ENCODE measurements around the gene GAS2L1.

Gene GAS2L1

DNA sequence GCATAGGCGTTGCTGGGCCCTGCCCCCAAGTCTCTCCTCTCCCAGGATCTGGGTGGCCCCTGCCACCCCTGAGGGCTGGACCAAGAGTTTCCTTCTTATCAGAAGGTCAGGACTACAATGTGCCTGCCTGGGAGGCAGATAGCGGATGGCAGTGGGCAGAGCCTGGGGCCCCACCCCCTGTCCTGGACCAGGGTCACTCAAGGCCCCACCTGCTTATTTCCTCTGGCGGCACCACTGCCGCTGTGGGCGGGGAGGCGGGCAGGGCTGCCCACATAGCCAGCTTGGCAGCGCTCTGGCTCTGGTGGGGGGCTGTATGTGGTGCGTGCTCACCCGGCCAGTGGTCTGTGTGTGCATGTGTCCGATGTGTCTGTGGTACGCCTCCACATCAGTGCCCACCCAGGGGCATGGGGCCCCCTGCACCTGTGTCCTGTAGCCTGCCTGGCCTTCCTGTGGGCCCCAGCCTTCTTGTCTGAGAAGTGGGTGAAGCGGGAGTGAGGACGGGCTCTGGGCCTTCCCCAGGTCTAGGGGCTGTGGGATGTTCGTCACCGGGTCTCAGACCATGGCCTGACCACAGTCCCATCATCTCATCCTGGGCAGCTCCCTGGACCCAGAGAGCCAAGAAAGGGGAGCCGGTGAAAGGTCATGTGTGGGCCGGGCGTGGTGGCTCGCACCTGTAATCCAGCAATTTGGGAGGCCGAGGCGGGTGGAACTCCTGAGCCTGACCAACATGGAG, 3.0 kb downstream of the GAS2L1 start:
- no peak for DNase-seq (ENCODE audit: low read depth)

DNA sequence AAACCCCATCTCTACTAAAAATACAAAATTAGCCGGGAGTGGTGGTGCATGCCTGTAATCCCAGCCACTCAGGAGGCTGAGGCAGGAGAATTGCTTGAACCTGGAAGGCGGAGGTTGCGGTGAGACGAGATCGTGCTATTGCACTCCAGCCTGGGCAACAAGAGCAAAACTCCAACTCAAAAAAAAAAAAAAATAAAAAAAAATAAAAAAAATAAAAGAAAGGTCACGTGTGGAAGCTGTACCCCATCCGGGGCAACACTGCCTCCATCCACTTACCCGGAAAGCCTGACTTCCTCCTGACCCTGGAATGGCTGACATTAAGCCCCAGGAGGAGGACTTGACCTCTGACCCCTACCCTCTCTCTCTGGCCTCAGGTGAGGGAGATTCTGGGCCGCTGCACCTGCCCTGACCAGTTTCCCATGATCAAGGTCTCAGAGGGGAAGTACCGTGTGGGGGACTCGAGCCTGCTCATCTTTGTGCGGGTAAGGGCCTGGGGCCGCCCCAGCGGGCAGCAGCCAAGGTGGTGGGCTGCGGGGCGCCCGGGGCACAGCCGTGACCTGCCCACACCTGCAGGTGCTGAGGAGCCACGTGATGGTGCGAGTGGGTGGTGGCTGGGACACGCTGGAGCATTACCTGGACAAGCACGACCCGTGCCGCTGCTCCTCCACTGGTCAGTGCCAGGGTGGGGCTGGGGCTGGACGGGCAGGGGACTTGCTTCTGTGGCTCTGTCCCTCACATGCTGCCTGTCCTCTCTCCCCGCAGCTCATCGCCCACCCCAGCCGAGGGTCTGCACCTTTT, 3.8 kb downstream of the GAS2L1 start:
- no peak for DNase-seq (ENCODE audit: low read depth)

DNA sequence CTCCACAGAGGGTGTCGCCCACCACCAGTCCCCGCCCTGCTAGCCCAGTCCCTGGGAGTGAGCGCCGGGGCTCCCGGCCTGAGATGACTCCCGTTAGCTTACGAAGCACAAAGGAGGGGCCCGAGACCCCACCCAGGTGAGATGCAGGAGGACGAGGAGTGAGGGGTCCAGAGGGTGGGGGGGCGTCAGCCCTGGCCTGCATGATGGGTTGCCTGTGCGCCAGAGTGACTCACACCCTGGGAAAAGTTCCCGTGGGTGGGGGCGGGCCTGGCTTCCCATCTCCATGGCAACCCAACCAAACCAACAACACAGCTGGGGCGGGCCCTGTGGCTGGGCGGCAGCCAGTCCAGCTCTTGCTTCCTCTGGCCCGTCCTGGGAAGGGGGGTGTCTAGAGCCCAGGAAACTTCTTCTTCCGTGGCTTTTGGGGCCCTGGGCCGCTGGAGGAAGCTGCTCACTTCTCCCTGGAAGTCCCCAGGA, 4.5 kb downstream of the GAS2L1 start:
- DNase-seq (ENCODE audit: low read depth): peak; percentile 35

- no peak for DNase-seq (ENCODE audit: low read depth)
Observed at GRCh38 chr22:29311464-29312217, 5.2 kb downstream of the GAS2L1 start.

GRCh38 chr22:29312218-29313125, 6.0 kb downstream of the GAS2L1 start:
- DNase-seq (ENCODE audit: low read depth): no peak

DNA sequence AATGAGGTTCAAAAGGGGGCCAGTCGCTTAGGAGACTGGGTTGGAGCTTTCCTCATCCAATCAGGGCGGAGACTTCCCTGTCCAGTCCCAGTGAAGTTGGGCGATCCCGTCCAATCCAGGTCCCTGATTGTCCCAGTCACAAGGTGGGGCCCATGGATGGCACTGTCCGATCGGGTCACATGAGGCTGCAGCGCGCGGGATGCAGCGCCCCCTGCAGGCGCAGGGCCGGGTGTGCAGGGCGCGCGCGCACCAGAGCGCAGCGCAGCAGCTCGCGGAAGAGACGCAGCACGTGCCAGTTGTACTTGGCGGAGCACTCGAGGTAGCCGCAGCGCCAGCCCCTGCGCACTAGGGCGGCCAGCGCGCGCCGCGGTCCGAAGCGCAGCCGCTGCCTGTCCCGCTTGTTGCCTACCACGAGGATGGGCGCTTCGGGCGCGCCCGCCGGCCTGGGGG, 6.7 kb downstream of the GAS2L1 start:
- no peak for DNase-seq (ENCODE audit: low read depth)

DNA sequence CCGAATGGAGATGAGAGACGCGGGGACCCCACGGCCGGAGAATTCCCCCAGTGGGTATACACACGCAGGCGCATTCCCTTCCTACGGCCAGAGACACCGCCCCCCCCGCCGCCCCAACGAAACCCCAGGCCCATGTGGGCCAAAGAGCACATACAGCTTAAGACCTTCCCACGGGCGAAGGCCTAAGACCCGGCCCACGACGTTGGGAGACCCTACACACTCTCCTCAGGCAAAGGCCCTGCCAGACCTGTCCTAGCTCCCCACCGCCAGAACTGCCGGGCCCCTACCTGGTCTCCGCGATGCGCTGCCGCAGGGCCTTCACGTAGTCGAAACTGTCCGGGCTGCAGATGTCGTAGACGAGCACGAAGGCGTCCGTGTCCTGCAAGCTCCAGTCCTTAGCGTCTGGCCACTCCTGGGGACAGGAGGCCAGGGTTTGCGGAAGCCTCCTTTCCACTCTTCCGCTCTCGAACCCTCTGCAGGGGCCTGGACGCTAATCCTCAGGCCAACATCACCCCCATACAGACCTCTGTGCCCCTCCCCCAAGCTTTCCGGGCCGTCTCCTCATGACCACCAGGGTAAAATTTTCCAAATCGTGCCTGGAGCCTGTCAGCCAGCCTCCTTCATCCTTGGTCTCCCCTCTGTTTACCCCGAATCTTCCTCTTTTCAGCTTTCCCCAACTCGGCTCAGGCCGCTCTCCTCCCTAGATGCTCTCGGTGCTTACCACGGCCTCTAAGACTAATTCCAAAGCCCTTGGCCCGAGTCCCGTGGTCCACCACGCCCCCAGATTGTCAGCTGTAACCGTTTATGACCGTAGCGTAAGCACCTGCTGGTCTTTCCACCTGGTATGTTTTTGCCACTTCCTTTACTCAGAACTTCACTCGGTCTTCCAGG, 7.4 kb downstream of the GAS2L1 start:
- DNase-seq (ENCODE audit: low read depth): no peak

- no peak for DNase-seq (ENCODE audit: low read depth)
Observed at GRCh38 chr22:29314537-29315285, 8.3 kb downstream of the GAS2L1 start.

DNA sequence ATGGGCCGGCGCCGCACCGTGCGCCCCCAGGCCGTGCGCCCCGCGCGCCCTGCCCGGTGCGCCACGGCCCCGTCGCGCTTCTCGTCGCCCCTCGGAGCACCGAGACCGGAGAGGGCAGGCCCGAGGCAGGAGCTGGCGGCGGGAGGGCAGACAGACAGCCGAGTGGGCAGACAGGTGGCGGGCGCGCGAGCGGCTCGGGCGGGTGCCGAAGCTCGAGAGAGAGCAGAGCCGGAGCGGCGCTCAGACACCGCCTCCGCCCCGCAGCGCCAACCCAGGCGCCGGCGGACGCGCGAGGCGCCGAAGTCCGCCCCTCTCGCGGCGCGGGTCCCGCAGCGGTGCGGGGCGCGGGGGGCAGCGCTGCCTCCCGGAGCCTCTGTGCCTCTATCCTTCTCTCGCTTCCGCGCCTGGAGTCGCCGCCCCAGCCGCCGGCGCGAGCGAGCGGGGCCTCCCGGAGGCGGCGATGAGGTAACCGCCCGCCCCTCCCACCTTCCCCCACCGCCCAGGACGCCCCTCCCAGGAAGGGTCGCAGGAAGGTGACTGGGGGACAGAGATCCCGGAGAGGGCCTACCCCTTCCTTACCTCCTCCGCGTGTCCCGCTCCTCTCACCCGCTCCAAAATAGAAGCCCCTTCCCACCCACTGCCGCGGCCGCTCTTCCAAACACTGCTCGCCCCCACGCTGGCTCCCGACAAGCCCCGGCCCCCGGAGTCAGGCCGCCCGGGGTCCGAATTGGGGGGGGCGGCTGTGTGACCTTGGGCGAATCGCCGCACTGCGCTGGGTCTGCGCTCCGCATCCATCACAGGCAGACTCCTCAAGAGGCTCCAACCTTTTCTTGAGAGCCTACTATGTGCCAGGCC, 9.1 kb downstream of the GAS2L1 start, which contains the start of gene RASL10A:
TSS of gene RASL10A (minus strand) at position 412 of the 855 bp plus-strand sequence. CDS start 451 bp downstream, outside the sequence.
- DNase-seq (ENCODE audit: low read depth): no peak

GRCh38 chr22:29316141-29316828, 9.8 kb downstream of the GAS2L1 start:
- DNase-seq (ENCODE audit: low read depth): no peak

- DNase-seq (ENCODE audit: low read depth): no peak
Observed at GRCh38 chr22:29317827-29318454, 11.5 kb downstream of the GAS2L1 start.

GRCh38 chr22:29319072-29319471, 12.6 kb downstream of the GAS2L1 start:
- no peak for DNase-seq (ENCODE audit: low read depth)

DNA sequence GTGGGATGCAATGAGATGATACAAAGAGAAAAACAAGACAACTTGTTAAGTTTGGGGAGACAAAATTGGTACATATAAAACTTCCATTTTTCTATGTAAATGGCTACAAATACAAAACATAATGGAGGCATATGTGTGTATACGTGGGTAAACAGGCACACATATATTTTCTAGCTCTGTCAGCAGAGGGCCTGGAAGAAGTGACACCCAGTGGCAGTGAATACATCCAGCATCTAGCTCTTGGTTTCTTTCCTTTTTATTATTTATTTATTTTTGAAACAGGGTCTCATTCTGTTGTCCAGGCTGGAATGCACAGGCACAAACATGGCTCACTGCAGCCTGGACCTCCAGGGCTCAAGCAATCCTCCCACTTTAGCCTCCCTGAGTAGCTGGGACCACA, 14.1 kb downstream of the GAS2L1 start:
- DNase-seq (ENCODE audit: low read depth): no peak

GRCh38 chr22:29323641-29324040, 17.2 kb downstream of the GAS2L1 start:
- DNase-seq (ENCODE audit: low read depth): no peak

DNA sequence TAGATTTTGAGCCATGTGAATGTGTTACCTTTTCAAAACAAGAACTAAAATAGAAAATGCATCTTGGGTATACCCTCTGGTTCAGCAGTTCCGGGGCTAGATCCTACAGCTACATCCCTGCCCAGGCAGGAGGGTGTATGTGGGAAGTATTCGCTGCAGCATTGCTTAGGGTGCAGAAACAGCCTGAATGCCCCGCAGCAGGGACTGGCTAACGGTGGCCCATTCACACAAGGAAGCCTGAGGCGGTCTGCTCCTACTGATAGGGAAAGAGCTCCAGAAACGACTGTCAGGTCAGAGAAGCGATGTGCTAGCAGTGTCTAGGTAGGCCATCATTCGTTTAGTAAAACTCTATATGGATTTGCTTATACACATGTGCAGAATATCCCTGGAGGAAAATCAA, 18.9 kb downstream of the GAS2L1 start:
- DNase-seq (ENCODE audit: low read depth): no peak

DNA sequence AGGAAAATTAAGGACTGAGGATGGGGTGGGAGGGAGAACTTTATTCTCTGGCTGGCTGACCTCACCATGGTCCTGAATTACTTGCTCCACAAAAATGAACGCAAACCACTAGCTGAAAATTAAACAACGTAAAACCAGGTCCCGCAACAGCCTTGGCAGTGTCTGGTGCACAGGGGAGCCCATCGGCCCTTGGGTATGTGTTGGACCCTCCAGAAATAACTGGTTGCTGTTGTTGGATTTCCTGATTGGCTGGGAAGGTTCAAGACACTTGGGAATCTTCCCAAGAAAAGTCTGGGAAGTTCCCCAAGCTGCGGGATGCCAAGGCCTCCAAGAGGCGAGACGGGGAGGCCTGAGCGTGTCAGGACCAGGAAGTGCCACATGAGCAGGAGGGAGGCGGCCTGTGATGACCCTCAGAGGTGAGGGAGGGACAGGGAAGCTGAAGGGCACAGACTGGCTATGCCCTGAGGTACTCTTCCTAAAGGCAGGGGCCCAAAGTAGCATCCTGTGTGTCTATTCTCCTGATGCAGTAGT, 19.4 kb downstream of the GAS2L1 start:
- DNase-seq (ENCODE audit: low read depth): no peak

DNA sequence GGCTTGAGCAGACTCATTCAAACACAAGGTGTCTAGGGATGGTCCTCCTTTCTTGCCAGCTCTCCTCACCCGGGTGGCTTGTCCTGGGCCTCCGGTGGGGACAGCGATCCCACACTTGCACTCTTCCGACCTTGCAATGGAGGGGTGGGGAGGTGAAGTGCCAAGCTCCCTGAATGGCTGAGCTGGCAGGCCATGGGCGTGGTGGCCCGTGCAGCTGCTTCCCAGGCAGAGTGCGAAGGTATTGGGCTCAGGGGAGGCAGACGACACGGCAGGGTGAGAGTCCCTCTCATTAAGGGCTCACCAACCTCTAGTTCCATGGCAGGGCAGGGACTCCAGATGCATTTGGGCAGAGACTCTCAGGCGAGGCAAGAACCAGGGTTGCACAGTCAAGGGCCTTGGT, 20.0 kb downstream of the GAS2L1 start:
- no peak for DNase-seq (ENCODE audit: low read depth)

All from stimulated activated CD8-positive, alpha-beta memory T cell treated with anti-CD3 and anti-CD28 coated beads, Interleukin-7, amount 100 ng/mL, for 24 hours (primary cell).